HL-60 (cell line): ENCODE measurements around the gene DYRK1A.

Experiments
- DNase-seq, 2 experiments: peaks; one replicate each; pipeline ENCODE4 v3.0.0-alpha.2; 2010 to 2020; ENCODE audit warnings: low read depth in 1 of 2, low spot score in 1 of 2
- H3K27ac ChIP-seq: fragments of 250-450 bp; sonication (Bioruptor Pico); replicated peaks from 2 replicates; pipeline ENCODE4 v1.5.1; 2020; ENCODE audit warnings: mild to moderate bottlenecking, moderate library complexity
- H3K27me3 ChIP-seq: fragments of 250-450 bp; sonication (Bioruptor Pico); 2 replicates; pipeline ENCODE4 v1.5.1; 2021; ENCODE audit warnings: mild to moderate bottlenecking, moderate library complexity; ENCODE audit not compliant: insufficient read depth, poor library complexity, severe bottlenecking
- H3K4me3 ChIP-seq: replicated peaks from 2 replicates; pipeline ENCODE4 v1.5.1; 2011; ENCODE audit warnings: mild to moderate bottlenecking, control low read depth, low read length; ENCODE audit not compliant: insufficient read depth
- GABPA ChIP-seq: IDR thresholded peaks from 2 replicates; pipeline ENCODE4 v1.6.1; 2012; ENCODE audit warnings: low read depth
- POLR2AphosphoS5 ChIP-seq: IDR thresholded peaks from 2 replicates; pipeline ENCODE4 v1.6.1; 2012; ENCODE audit warnings: low read depth
- SPI1 ChIP-seq: IDR thresholded peaks from 2 replicates; pipeline ENCODE4 v1.6.1; 2012; ENCODE audit warnings: low read depth, mild to moderate bottlenecking, borderline replicate concordance
- TF ChIP-seq, protein P1 (sequence below): IDR thresholded peaks from one replicate; pipeline ENCODE4 v1.5.1; 2011; ENCODE audit warnings: low read length, control low read depth, inconsistent platforms; ENCODE audit not compliant: insufficient read depth
- TF ChIP-seq, protein P2 (sequence below): IDR thresholded peaks from 2 replicates; pipeline ENCODE4 v1.6.1; 2012; ENCODE audit warnings: low read depth; ENCODE audit not compliant: insufficient replicate concordance

The DYRK1A gene

DNA sequence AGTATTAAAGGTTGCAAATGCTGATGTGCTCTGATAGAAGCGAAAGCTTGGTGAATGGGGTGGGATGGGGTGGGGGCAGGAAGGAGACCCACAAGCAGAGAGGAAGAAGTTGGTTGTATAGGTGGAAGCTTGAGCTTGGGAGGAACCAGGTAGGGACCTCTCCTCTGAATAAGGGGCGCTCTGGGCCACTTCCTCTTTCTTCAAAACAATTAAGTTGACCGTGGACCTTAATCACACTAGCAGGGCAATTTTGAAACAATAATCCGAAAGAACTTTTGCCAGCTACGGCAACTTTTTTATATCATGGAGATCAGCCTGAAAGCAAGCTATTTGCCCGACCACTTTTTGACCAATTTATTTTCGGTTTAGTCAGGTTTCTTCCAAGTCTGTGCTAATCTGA is 1.9 kb upstream of the DYRK1A start:
- no peak for DNase-seq
- TF ChIP-seq, protein P1, sequence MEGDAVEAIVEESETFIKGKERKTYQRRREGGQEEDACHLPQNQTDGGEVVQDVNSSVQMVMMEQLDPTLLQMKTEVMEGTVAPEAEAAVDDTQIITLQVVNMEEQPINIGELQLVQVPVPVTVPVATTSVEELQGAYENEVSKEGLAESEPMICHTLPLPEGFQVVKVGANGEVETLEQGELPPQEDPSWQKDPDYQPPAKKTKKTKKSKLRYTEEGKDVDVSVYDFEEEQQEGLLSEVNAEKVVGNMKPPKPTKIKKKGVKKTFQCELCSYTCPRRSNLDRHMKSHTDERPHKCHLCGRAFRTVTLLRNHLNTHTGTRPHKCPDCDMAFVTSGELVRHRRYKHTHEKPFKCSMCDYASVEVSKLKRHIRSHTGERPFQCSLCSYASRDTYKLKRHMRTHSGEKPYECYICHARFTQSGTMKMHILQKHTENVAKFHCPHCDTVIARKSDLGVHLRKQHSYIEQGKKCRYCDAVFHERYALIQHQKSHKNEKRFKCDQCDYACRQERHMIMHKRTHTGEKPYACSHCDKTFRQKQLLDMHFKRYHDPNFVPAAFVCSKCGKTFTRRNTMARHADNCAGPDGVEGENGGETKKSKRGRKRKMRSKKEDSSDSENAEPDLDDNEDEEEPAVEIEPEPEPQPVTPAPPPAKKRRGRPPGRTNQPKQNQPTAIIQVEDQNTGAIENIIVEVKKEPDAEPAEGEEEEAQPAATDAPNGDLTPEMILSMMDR = no peak
- peak; percentile 94 for TF ChIP-seq SPI1
- no peak for TF ChIP-seq POLR2AphosphoS5
- TF ChIP-seq GABPA = no peak
- H3K27ac ChIP-seq = peak overlapping the region; percentile 94
- H3K4me3 ChIP-seq = no peak overlapping the region
- no peaks in the 10 kb centered on the region for H3K27me3 ChIP-seq

DNA sequence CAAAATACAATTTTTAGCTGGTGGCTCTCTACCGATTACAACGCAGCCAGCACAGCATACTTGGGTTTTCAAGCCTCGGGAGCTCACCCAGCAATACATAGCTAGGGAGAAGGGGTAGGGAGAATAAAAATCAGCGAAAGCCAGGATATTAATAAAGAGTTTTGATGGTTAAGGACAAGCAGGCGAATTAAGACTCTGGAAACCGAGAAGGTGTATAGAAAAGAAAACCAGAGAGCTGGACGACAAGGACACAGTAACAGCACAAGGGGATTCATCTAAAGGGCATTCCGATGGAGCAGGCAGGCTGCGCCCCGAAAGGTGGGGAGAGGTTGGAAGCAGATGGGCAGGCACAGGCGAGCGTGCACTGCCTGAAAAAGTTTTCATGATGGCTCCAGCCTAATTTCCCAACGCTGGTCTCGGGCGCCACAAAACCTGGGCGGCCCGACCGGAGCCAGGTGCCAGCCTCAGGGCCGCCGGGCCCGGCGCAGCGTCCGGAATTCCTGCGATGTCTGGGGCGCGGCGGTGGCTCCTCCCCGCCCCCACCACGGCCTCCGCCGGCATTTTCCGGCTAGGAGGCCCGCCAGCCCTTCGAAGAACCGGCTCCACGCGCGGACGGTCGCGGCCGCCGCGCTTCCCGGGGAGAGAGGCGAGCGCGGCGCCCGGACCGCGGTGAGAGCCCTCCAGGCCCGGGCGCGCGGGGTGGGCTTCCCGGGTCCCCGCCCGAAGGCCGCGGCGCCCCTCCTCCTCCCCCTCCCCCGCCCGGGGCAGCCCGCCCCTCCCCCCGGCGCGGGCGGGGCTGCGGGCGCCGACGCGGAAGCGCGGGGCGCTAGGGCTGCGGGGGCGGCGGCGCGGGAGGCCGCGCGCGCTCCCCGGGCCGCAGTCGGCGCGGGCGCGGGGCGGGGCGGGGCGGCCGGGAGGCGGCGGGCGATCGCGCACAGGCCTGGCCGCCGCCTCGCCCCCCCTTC is 774 bp upstream of the DYRK1A start:
- H3K4me3 ChIP-seq = peak overlapping the region; percentile 52
- H3K27ac ChIP-seq = peak overlapping the region; percentile 100
- TF ChIP-seq GABPA (no peak), POLR2AphosphoS5 (peak; percentile 49; the same call in 1 of the 2 replicates), SPI1 (no peak)
- TF ChIP-seq, protein P1 = no peak
- TF ChIP-seq, protein P2, sequence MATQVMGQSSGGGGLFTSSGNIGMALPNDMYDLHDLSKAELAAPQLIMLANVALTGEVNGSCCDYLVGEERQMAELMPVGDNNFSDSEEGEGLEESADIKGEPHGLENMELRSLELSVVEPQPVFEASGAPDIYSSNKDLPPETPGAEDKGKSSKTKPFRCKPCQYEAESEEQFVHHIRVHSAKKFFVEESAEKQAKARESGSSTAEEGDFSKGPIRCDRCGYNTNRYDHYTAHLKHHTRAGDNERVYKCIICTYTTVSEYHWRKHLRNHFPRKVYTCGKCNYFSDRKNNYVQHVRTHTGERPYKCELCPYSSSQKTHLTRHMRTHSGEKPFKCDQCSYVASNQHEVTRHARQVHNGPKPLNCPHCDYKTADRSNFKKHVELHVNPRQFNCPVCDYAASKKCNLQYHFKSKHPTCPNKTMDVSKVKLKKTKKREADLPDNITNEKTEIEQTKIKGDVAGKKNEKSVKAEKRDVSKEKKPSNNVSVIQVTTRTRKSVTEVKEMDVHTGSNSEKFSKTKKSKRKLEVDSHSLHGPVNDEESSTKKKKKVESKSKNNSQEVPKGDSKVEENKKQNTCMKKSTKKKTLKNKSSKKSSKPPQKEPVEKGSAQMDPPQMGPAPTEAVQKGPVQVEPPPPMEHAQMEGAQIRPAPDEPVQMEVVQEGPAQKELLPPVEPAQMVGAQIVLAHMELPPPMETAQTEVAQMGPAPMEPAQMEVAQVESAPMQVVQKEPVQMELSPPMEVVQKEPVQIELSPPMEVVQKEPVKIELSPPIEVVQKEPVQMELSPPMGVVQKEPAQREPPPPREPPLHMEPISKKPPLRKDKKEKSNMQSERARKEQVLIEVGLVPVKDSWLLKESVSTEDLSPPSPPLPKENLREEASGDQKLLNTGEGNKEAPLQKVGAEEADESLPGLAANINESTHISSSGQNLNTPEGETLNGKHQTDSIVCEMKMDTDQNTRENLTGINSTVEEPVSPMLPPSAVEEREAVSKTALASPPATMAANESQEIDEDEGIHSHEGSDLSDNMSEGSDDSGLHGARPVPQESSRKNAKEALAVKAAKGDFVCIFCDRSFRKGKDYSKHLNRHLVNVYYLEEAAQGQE = peak; percentile 11
- DNase-seq = peak in 1 of 2 experiments; percentile 55
- no peaks in the 10 kb centered on the region for H3K27me3 ChIP-seq

DNA sequence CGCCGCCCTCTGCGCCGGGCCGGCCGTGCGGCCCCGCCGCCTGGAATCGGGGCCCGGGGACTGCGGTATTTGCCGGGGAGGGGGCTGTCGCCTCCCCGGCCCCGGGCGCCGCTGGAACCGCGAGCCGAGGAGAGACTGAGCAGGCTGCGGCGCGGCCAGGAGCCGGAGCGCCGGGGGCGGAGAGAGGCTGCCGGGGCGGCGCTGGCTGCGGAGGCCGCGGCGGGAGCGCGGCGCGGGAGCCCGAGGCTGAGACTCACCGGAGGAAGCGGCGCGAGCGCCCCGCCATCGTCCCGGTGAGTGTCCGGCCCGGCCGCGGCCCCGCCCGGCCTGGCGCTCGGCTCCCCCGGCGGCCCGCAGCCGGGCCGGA is 746 bp downstream of the DYRK1A start:
- no peak for DNase-seq
- Histone ChIP-seq H3K27ac (peak overlapping the region; percentile 100), H3K27me3 (no peaks in the 10 kb centered on the region), H3K4me3 (peak overlapping the region; percentile 63)
- TF ChIP-seq, protein P2 = no peak

DNA sequence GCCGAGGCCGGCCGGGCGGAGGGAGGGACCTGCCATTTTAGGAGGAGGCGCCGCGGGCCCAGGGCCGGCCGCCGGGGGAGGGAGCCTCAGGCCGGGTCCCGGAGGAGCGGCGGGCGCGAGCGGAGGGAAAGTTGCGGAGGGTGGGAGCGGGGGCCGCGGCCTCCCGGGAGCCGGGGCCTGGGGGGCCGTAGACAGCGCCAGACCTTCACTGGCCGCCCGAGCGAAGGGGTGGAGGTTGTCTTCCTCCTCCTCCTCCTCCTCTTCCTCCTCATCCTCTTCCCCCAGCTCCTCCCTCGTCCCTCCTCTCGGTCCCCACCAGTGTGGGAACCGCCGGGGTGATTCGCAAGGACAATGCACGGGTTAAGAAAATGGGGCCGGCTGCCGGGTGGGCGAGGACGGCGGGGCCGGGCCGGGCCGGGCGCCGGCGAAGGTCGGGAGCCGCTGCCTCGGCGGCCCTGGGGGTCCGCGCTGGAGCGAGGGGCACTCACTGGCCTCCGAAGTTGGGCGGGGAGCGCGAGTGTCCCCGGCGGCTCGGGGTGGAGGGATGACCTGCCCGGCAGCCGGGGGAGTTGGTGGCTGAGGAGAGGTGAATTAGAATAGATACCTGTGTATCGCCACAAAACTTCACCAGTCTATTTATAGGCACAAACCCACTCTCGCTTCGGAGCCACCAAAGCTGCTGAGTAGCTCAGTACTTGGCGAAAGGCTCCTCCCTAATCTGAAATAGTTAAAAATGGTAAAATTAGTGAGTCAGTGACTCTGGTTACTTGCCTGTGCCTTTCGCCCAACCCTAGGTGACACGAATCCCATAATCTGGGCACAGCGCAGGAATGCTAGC is 1.3 kb downstream of the DYRK1A start:
- Histone ChIP-seq H3K4me3 (peak overlapping the region; percentile 63), H3K27ac (peak overlapping the region; percentile 69), H3K27me3 (no peaks in the 10 kb centered on the region)
- TF ChIP-seq, protein P1 = no peak
- TF ChIP-seq POLR2AphosphoS5 = no peak
- TF ChIP-seq SPI1 = no peak
- TF ChIP-seq, protein P2 = no peak
- no peak for TF ChIP-seq GABPA
- DNase-seq = no peak
